Activated CD4-positive, alpha-beta T cell treated with anti-CD3 and anti-CD28 coated beads, Interleukin-2, Interleukin-4, amounts not matched to agents 100 ng/mL and 50 ng/mL, durations not matched to agents 16 hours and 8 hours (primary cell): ENCODE data around the gene ZNF740.
"Not testable (repeated sequence)": the region's sequence is repeated elsewhere in the genome, so short reads cannot be mapped to it uniquely, and the experiment has no call there.

Experiments used
- DNase-seq: peaks from one replicate; pipeline ENCODE4 v3.0.0-alpha.2; 2020; ENCODE audit warnings: low spot score

The ZNF740 gene

GRCh38 chr12:53173085-53173715 lies 7.3 kb upstream of the ZNF740 start:
- no peak for DNase-seq

DNA sequence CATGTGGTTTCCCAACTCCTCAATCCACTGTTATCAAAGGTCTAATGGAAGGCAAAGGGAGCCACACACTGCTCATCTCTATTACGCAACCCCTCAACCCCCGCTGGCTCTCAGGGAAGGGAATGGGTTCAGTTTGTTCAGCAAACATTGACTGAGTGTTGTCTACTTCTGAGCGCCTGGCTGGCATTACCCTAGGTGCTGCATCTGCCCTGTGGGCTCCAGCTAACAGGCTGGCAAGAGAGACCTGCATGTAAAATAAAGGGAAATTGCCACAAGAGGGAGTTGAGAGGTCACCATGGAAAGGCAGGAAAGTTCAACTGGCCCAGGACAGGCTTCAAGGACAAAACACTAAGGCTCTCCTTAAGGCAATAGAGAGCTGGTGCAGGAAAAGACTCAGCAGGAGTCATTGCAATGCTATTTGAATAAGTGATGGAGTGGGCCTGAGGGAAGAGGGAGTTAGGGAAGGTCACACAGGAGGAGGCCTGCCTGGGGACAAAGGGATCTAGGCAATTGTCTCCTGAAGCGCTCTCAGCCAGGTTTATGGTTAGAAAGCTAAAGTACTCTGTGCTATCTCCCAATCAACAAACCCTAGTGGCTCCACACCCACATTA lies 5.5 kb upstream of the ZNF740 start:
- DNase-seq = no peak

DNA sequence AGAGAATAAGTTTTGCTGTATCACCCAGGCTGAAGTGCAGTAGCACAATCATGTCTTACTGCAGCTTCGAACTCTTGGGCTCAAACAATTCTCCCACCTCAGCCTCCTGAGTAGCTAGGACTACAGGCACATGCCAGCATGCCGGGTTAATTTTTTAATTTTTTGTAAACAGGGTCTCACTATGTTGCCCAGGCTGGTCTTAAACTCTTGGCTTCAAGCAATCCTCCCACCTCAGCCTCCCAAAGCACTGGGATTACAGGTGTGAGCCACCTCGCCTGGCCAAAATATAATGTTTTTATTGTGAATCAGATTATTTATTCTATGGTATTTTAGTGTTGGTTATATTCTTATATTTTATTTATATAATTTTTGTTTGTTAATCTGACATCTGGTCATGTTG lies 3.8 kb upstream of the ZNF740 start:
- no peak for DNase-seq

- not testable (repeated sequence) for DNase-seq
Measured at GRCh38 chr12:53177447-53177846, 3.1 kb upstream of the ZNF740 start.

- DNase-seq = not testable (repeated sequence)
Measured at GRCh38 chr12:53178803-53179202, 1.7 kb upstream of the ZNF740 start.

DNA sequence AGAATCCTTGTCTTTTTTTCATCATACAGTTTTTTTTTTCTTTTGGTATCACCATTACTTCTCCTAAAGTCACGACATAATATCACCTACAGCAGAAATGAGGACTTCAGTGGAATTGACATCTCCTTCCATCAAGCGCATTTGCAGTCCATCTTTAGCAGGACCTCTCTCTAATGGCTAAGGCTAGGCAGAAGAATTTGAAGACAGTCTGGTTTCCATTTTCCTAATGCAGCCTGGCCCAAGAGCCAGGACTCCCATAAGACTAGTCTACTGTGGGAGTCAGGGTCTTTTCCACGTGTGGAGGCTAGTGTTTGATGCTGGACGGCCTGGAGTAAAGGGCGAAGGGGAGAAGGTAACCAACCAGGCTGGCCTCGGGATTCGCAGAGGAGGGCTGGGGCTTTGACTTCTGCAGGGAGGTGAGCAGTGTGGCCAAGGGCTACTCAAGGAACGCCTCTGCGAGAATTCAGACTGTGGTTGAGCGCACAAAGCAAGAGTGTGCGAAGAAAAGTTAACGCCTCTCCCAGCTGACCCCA lies 769 bp upstream of the ZNF740 start:
- no peak for DNase-seq

DNA sequence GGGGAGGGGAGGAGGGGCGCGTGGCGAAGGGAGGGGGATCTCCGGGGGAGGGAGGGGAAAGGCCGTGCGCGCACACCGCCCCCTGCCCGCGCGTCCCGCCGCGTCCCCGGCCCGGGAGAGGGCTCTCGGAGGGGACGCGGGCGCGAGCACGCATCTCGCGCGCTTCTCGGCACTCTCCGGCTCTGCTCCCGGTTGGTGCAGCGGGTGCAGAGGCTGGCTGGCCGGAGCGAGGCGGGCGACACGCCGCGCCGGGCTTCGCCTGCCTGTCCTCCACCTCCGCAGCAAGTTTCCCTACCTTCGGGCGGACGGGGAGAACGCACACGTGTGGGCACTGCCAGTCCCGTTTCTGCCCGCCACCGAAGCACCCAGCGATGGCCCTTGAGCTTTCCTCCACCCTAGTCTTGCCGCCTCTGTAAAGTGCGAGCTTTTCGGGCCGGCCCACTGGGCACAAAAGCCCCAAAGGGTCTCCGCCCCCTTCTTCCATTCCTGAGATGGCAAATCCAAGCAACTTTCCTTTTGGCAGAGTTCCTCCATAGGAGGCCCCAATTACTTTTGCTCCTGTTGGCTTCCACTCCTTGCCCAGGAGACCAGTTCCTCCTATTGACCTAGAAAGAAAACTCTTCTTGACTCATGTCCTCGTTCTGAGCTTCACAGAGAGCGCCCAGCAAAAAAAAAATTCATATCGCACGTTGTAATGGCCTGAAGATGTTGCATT lies 566 bp downstream of the ZNF740 start:
- peak; percentile 82 for DNase-seq

DNA sequence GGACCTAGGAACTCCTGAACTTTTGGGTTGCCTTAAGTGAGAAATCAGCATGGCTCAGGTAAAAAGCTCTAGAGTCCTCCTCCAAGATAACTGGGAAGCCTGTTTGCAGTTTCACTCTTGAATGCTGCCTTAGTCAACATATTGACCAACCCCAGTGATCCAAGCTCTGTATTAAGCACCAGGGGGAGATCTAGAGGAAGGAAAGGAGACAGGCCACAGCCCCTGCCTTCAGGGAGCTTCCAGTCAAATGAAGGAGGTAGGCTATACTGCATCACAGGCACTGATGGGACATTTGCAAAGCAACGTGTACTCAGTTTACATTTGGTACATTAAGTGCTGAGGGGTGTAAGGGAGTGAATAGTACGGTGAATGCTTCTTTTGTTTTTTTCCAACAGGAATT lies 1.4 kb downstream of the ZNF740 start:
- DNase-seq = no peak

DNA sequence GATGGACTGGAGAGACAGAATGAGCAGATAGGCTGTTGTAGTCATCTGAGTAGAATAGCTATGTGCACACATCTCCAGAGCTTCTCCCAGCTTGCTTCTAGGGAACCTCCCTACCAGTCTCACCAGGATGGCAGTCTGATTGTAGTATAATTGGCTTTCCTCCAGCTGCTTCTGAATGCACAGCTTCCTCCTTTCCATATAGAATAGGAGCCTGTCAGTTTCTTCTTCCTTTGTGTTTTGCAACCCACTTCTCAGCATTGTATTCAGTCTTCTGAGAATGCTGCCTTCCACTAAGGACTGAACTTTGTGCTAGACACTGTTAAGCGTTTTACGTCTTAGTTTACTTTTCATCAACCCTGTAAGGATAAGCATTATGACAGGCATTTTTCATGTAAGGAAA lies 2.4 kb downstream of the ZNF740 start:
- DNase-seq = no peak

GRCh38 chr12:53184828-53185227 lies 4.3 kb downstream of the ZNF740 start:
- no peak for DNase-seq

DNA sequence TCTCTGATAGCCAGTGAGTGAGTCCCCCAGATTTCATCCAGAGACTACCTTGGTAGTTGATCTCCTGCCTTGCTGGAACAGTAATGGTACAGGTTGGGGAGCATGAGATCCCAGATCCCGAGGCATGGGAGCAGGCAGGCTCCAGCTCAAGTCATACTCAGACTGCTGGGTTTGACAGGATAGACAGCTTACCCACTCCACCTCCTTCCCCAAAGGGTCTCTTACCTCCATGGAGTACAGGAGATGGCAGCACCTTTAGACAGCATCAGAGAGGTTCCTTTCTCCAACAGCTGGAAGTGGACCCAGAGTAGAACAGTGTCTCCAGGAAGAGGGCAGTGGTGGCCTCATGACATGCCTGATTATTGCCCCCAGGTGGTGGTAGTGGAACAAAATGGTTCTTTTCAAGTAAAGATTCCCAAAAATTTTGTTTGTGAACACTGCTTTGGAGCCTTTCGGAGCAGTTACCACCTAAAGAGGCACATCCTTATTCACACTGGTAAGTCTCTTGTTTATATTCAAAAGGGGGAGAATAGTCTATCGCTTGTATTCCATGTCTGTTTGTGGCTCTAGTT lies 5.1 kb downstream of the ZNF740 start:
- DNase-seq = no peak

DNA sequence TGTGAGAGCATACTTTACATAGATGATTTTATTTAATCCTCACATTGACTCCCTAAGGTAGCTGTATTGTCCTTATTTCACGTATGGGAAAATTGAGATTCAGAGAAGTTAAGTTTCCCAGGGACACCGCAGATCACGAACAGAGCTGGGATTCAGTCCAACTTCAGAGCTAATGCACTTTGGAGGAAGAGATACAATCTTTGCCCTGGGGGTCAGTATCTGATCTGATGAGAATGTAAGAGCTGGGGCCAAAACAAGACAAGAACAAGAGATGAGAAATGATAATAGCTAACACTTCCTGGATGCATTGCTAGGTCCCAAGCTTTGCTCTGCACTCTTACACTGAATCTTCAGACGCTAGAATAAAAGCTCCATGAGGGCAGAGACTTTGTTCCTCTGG lies 6.2 kb downstream of the ZNF740 start:
- no peak for DNase-seq

- no peak for DNase-seq
Measured at GRCh38 chr12:53187145-53187899, 6.8 kb downstream of the ZNF740 start.

DNA sequence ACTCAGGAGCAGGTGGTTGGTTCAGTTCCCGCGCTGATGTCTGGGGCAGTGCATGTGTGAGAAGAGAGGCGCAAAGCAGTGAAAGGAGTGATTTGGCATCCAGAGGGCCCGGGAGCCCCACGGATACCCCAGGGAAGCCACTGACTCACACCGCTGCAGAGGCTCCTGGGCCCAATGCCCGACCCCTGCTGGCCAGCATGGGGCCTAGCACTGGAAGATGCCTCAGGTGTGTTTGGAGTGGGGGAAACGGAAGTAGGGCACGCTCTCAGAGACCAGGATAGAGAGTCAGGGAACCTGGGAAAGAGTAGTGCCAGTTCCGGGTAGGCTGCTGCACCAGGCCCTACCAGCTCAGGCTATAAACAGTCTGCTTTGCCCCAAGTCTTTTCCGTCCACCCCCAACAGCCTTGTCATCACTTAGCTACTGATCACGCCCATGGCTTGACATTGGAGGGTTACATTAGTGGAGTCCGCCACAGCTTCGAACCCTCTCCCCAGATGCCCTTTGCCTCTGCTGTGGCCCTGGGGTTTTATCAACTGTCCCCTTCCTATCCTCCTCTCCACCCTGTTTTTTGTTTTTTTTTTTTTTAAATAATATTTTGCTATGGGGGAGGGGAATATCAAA lies 9.7 kb downstream of the ZNF740 start:
- peak; percentile 41 for DNase-seq

GRCh38 chr12:53191096-53191884 lies 10.8 kb downstream of the ZNF740 start:
- DNase-seq = no peak

DNA sequence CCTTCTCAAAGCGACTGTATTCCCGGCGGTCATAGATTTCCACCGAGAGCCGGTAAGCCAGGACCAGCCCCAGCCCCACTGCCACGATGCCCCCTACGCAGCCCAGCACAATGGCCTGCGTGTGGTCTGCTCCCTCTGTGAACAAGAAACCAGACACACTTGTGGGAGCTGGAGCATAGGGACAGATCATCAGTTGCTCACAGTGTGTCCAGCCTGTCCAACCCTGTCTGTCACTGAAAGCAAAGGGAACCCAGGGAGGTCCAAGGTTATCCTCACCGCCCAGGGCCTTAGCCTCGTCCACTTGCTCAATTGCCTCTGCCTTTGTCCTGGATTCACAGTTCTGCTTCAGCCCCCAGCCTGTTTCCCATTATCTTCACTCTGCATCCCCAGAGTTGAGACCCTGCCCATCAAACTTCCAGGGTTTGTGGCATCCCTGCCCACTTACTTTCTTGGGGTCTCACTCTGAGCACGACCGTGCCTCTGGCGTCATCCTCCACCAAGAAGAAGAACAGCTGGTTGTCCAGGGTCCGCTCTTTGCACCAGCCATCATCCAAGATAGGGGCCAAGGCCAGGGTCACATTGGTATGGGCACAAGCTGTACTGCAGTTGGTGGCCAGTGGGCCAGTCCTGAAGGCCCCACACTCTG lies 11.5 kb downstream of the ZNF740 start:
- DNase-seq = no peak

DNA sequence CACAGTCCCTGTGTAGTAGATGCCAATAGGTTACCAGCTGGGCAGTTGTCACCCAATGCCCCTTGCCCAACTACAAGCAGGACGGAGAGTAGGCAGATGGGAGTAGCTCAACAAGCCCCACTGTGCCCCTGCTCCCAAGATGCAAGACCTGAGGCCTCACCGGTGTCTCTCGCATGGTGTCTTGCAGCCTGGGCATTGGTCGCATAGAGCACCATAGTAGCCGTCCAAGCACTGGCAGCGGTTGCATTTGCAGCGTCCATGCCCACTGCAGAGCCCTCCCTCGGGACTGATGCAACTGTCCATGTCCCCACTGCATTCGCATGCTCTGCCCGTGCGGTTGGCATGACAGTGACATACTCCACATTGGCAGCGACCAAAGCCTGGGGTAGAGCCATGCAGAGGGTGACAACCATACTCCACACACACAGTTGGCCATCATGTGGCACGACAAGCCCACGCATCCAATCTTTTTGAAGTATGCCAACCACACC lies 12.1 kb downstream of the ZNF740 start:
- no peak for DNase-seq

GRCh38 chr12:53193040-53193439 lies 12.5 kb downstream of the ZNF740 start:
- DNase-seq = no peak

DNA sequence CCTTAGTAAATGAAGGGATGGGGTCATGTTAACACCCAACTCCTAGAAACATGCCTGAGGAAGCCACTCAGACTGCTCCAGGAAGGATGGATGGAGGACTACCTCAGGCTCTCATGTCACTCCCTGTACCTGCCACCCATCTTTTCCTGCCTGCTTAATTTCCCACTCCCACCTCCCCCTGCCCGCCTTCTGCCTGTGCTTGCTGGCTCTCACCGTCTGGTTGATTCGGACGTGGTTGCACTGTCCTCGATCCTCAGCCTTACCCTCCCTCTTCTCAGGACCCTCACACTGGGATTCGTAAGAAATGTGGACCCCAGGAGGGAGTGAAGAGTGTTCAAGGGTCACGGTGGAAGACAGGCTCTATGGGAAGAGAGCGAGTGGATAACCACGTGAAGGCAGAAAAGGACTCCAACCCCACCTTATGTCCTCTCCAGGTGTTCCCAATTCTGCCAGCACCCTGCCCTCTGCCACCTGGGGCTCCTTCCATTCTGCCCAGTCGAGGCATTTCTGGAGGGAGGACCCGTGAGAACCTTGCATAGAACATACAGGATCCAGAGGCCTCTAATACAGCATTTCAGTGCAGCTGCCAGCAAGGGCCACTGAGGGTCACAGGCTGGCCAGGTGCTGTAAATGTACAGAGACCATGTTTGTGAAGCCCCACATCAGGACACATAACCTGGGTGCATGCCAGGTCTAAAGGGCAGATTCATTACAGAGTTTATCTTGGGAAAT lies 13.6 kb downstream of the ZNF740 start:
- no peak for DNase-seq
